GM21360 (cell line): ENCODE data around the gene ARHGAP25.

Experiments
- ATAC-seq: cut with Tn5 transposase; IDR thresholded peaks from one replicate; pipeline ENCODE4 v1.9.1; 2021; ENCODE audit warnings: mild to moderate bottlenecking, moderate library complexity; ENCODE audit not compliant: unreplicated experiment

The ARHGAP25 gene

GRCh38 chr2:68734688-68735525 lies at the start of gene ARHGAP25:
Gene ARHGAP25, plus strand, starts transcription at chr2:68734811. Its CDS starts 389 bp downstream, at chr2:68735200.
- peak; percentile 47 for ATAC-seq

- no peak for ATAC-seq
These were observed 48.4 kb upstream of the ARHGAP25 start for GRCh38 chr2:68686178-68686577.

GRCh38 chr2:68687018-68687417 lies 47.6 kb upstream of the ARHGAP25 start:
- no peak for ATAC-seq

GRCh38 chr2:68689553-68690537 lies 44.8 kb upstream of the ARHGAP25 start:
- ATAC-seq: peak; percentile 84

- ATAC-seq: no peak
These were observed 43.8 kb upstream of the ARHGAP25 start for GRCh38 chr2:68690851-68691250.

GRCh38 chr2:68692511-68692910 lies 42.1 kb upstream of the ARHGAP25 start:
- ATAC-seq: no peak

GRCh38 chr2:68693951-68694350 lies 40.7 kb upstream of the ARHGAP25 start:
- ATAC-seq: no peak

- no peak for ATAC-seq
These were observed 38.6 kb upstream of the ARHGAP25 start for GRCh38 chr2:68695971-68696370.

- ATAC-seq: no peak
These were observed 38.1 kb upstream of the ARHGAP25 start for GRCh38 chr2:68696554-68696953.

- ATAC-seq: no peak
These were observed 35.8 kb upstream of the ARHGAP25 start for GRCh38 chr2:68698567-68699377.

- ATAC-seq: no peak
These were observed 34.1 kb upstream of the ARHGAP25 start for GRCh38 chr2:68700560-68700959.

- no peak for ATAC-seq
These were observed 28.0 kb upstream of the ARHGAP25 start for GRCh38 chr2:68706637-68707036.

GRCh38 chr2:68708629-68709028 lies 26.0 kb upstream of the ARHGAP25 start:
- no peak for ATAC-seq

- ATAC-seq: no peak
These were observed 25.1 kb upstream of the ARHGAP25 start for GRCh38 chr2:68709421-68709911.

- no peak for ATAC-seq
These were observed 24.3 kb upstream of the ARHGAP25 start for GRCh38 chr2:68710336-68710735.

GRCh38 chr2:68710756-68711155 lies 23.9 kb upstream of the ARHGAP25 start:
- no peak for ATAC-seq

- peak; percentile 75 for ATAC-seq
These were observed 19.7 kb upstream of the ARHGAP25 start for GRCh38 chr2:68714866-68715265.

GRCh38 chr2:68715353-68716041 lies 19.1 kb upstream of the ARHGAP25 start:
- ATAC-seq: peak; percentile 44

GRCh38 chr2:68716604-68717304 lies 17.9 kb upstream of the ARHGAP25 start:
- ATAC-seq: no peak
